Prostate gland (tissue), 2 donors: ENCODE results near the gene TJP1.

Experiments
- POLR2AphosphoS5 ChIP-seq: sonication (generic); formaldehyde crosslinking; IDR thresholded peaks from one replicate; pipeline ENCODE4 v1.6.1; 2017; ENCODE audit warnings: antibody characterized with exemption
- TF ChIP-seq, protein P1 (sequence below), 4 experiments: fragments of 200-600 bp in 2 of 4; fragments of 450-650 bp in 2 of 4; sonication (generic) in 2 of 4; IDR thresholded peaks; 1 replicate in 3 of 4; 2 replicates in 1 of 4; pipeline ENCODE4 v1.5.1; 2016 to 2019; ENCODE audit warnings: antibody characterized with exemption in 4 of 4, mild to moderate bottlenecking in 2 of 4, moderate library complexity in 2 of 4

GRCh38 chr15:29784413-29784812, 37.9 kb downstream of the TJP1 start:
- TF ChIP-seq, protein P1, sequence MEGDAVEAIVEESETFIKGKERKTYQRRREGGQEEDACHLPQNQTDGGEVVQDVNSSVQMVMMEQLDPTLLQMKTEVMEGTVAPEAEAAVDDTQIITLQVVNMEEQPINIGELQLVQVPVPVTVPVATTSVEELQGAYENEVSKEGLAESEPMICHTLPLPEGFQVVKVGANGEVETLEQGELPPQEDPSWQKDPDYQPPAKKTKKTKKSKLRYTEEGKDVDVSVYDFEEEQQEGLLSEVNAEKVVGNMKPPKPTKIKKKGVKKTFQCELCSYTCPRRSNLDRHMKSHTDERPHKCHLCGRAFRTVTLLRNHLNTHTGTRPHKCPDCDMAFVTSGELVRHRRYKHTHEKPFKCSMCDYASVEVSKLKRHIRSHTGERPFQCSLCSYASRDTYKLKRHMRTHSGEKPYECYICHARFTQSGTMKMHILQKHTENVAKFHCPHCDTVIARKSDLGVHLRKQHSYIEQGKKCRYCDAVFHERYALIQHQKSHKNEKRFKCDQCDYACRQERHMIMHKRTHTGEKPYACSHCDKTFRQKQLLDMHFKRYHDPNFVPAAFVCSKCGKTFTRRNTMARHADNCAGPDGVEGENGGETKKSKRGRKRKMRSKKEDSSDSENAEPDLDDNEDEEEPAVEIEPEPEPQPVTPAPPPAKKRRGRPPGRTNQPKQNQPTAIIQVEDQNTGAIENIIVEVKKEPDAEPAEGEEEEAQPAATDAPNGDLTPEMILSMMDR (IDR thresholded peaks at IDR 0.05) = no peak
- TF ChIP-seq POLR2AphosphoS5 = no peak
